H1 (cell line): ENCODE data around the gene RIPOR3. TPM values are rescaled to one million over a fixed set of nuclear protein-coding genes. Genes with fewer than 3 reads are reported as not detected.
"Not testable (repeated sequence)": the region's sequence is repeated elsewhere in the genome, so short reads cannot be mapped to it uniquely, and the experiment has no call there.

Experiments
- CTCF ChIA-PET: fragments of 300-600 bp; sonication (Branson Sonifier 250); formaldehyde crosslinking; loops from one replicate; lab custom pipeline; 2021; ENCODE audit not compliant: partially characterized antibody; lab: Charles Lee
- POLR2A ChIA-PET: fragments of 300-600 bp; sonication (Branson Sonifier 250); formaldehyde crosslinking; loops from one replicate; lab custom pipeline; 2021; ENCODE audit warnings: inconsistent platforms; ENCODE audit not compliant: partially characterized antibody; lab: Charles Lee
- DNase-seq, 2 experiments: peaks; one replicate each; pipeline versions ENCODE4 v3.0.0 to v3.0.0-alpha.2; 2010 to 2022; ENCODE audit warnings: low spot score in 2 of 2, low read depth in 1 of 2, mixed read lengths in 1 of 2
- FAIRE-seq: peaks from 2 replicates; lab custom pipeline; 2011; peaks lifted over from hg19 to GRCh38; lab: Jason Lieb, UNC
- H2AFZ ChIP-seq: 2 replicates; pipeline ENCODE4 v1.8.1; 2012; ENCODE audit warnings: low read length, inconsistent platforms
- H2AK5ac ChIP-seq: 2 replicates; pipeline ENCODE4 v1.6.1; 2013; ENCODE audit warnings: low read depth, low read length
- H2BK120ac ChIP-seq: replicated peaks from 2 replicates; pipeline ENCODE3; 2013; ENCODE audit warnings: low read depth, low read length, inconsistent platforms
- H2BK12ac ChIP-seq: 2 replicates; pipeline ENCODE4 v1.6.1; 2013; ENCODE audit warnings: low read depth, low read length
- H2BK15ac ChIP-seq: 2 replicates; pipeline ENCODE4 v1.6.1; 2013; ENCODE audit warnings: low read length
- H2BK20ac ChIP-seq: 2 replicates; pipeline ENCODE4 v1.6.1; 2013; ENCODE audit warnings: low read length
- H2BK5ac ChIP-seq: 2 replicates; pipeline ENCODE4 v1.6.1; 2013; ENCODE audit warnings: low read depth, low read length
- H3K14ac ChIP-seq: 2 replicates; pipeline ENCODE4 v1.6.1; 2013; ENCODE audit warnings: inconsistent platforms; ENCODE audit not compliant: insufficient read length
- H3K18ac ChIP-seq: 2 replicates; pipeline ENCODE4 v1.6.1; 2013; ENCODE audit warnings: low read length; ENCODE audit errors: extremely low read depth
- H3K23ac ChIP-seq: 2 replicates; pipeline ENCODE4 v1.6.1; 2013; ENCODE audit warnings: inconsistent platforms; ENCODE audit not compliant: insufficient read length
- H3K23me2 ChIP-seq: 2 replicates; pipeline ENCODE4 v1.6.1; 2013; ENCODE audit warnings: low read depth, low read length
- H3K27ac ChIP-seq: 2 replicates; pipeline ENCODE4 v1.6.1; 2011; ENCODE audit warnings: low read depth, low read length, inconsistent platforms
- H3K27me3 ChIP-seq, 4 experiments: replicated peaks in 1 of 4; 1 replicate in 1 of 4; 2 replicates in 3 of 4; pipeline versions ENCODE4 v1.6.1 to v1.8.1; 2011 to 2013; ENCODE audit warnings: low read length in 3 of 4, mild to moderate bottlenecking in 3 of 4, inconsistent platforms in 2 of 4, mixed read lengths in 2 of 4, moderate library complexity in 1 of 4; ENCODE audit not compliant: control insufficient read depth in 3 of 4, insufficient read depth in 3 of 4; ENCODE audit errors: extremely low read depth in 1 of 4
- H3K36me3 ChIP-seq, 4 experiments: 2 replicates each; pipeline versions ENCODE4 v1.6.1 to v1.8.1; 2011 to 2013; ENCODE audit warnings: mild to moderate bottlenecking in 4 of 4, low read length in 3 of 4, moderate library complexity in 2 of 4, control low read depth in 1 of 4, inconsistent platforms in 1 of 4; ENCODE audit not compliant: insufficient read depth in 4 of 4, control insufficient read depth in 2 of 4
- H3K4ac ChIP-seq: replicated peaks from 2 replicates; pipeline ENCODE3; 2013; ENCODE audit warnings: low read length, low read depth, mixed read lengths, inconsistent platforms; ENCODE audit not compliant: insufficient read length
- H3K4me1 ChIP-seq, 4 experiments: replicated peaks in 1 of 4; 1 replicate in 1 of 4; 2 replicates in 3 of 4; pipeline versions ENCODE4 v1.6.1 to v1.8.1; 2011 to 2013; ENCODE audit warnings: low read length in 3 of 4, inconsistent platforms in 2 of 4, mixed read lengths in 1 of 4; ENCODE audit not compliant: insufficient read depth in 4 of 4, control insufficient read depth in 3 of 4
- H3K4me2 ChIP-seq, 2 experiments: 2 replicates each; pipeline versions ENCODE4 v1.6.1 to v1.8.1; 2011 to 2013; ENCODE audit warnings: low read depth in 2 of 2, low read length in 2 of 2, control low read depth in 1 of 2, inconsistent platforms in 1 of 2, mild to moderate bottlenecking in 1 of 2; ENCODE audit not compliant: insufficient read depth in 1 of 2
- H3K4me3 ChIP-seq, 4 experiments: fragments of 200-600, 300-600 bp in 1 of 4; sonication (generic), shearing (Covaris generic), sonication (Bioruptor Twin) in 1 of 4; 2 replicates each; pipeline versions ENCODE4 v1.5.1 to v1.8.1; 2011 to 2016; ENCODE audit warnings: low read length in 4 of 4, low read depth in 3 of 4, control low read depth in 2 of 4, inconsistent platforms in 2 of 4, mild to moderate bottlenecking in 2 of 4, mixed read lengths in 1 of 4, moderate library complexity in 1 of 4; ENCODE audit not compliant: insufficient read depth in 2 of 4; ENCODE audit errors: extremely low read depth in 1 of 4
- H3K56ac ChIP-seq: replicated peaks from 2 replicates; pipeline ENCODE3; 2013; ENCODE audit warnings: low read depth, mild to moderate bottlenecking, mixed read lengths, low read length, inconsistent platforms; ENCODE audit not compliant: insufficient read length
- H3K79me1 ChIP-seq: 2 replicates; pipeline ENCODE4 v1.6.1; 2013; ENCODE audit warnings: low read depth, low read length, control low read depth
- H3K79me2 ChIP-seq, 2 experiments: 2 replicates each; pipeline versions ENCODE4 v1.6.1 to v1.8.1; 2012 to 2013; ENCODE audit warnings: low read length in 2 of 2, mild to moderate bottlenecking in 2 of 2, inconsistent platforms in 1 of 2; ENCODE audit not compliant: insufficient read depth in 2 of 2, control insufficient read depth in 1 of 2
- H3K9ac ChIP-seq, 4 experiments: replicated peaks in 1 of 4; 1 replicate in 1 of 4; 2 replicates in 3 of 4; pipeline versions ENCODE4 v1.6.1 to v1.8.1; 2011 to 2013; ENCODE audit warnings: low read depth in 3 of 4, low read length in 3 of 4, control low read depth in 2 of 4, mild to moderate bottlenecking in 2 of 4, moderate library complexity in 2 of 4, inconsistent platforms in 1 of 4; ENCODE audit errors: extremely low read depth in 1 of 4
- H3K9me3 ChIP-seq, 2 experiments: 2 replicates each; pipeline versions ENCODE4 v1.6.1 to v1.8.1; 2012 to 2013; ENCODE audit warnings: mild to moderate bottlenecking in 2 of 2, moderate library complexity in 2 of 2, control low read depth in 1 of 2, inconsistent platforms in 1 of 2, low read depth in 1 of 2, low read length in 1 of 2, mixed read lengths in 1 of 2; ENCODE audit not compliant: insufficient read depth in 2 of 2
- H4K20me1 ChIP-seq, 2 experiments: replicated peaks in 1 of 2; 2 replicates each; pipeline versions ENCODE3 to v1.8.1; 2011 to 2013; ENCODE audit warnings: inconsistent platforms in 2 of 2, low read length in 2 of 2, mild to moderate bottlenecking in 1 of 2; ENCODE audit not compliant: insufficient read depth in 2 of 2, control insufficient read depth in 1 of 2
- H4K5ac ChIP-seq: 2 replicates; pipeline ENCODE4 v1.6.1; 2013; ENCODE audit warnings: low read length, low read depth, mixed read lengths, inconsistent platforms; ENCODE audit not compliant: insufficient read length
- H4K8ac ChIP-seq: 2 replicates; pipeline ENCODE4 v1.8.0; 2013; ENCODE audit warnings: mild to moderate bottlenecking, moderate library complexity, low read length, inconsistent platforms; ENCODE audit not compliant: insufficient read depth; ENCODE audit errors: extremely low read depth
- H4K91ac ChIP-seq: replicated peaks from 2 replicates; pipeline ENCODE3; 2013; ENCODE audit warnings: low read length, mixed read lengths, inconsistent platforms; ENCODE audit not compliant: insufficient read length
- CBX5 ChIP-seq: fragments of 300-800, 300-1000 bp; sonication (generic); IDR thresholded peaks from 2 replicates; pipeline ENCODE4 v1.7.1; 2016; ENCODE audit warnings: antibody characterized with exemption, low read length, low read depth
- EGR1 ChIP-seq: IDR thresholded peaks from 2 replicates; pipeline ENCODE4 v1.6.1; 2011; ENCODE audit warnings: low read depth, low read length, borderline replicate concordance
- GABPA ChIP-seq: IDR thresholded peaks from 2 replicates; pipeline ENCODE4 v1.6.1; 2011; ENCODE audit warnings: mild to moderate bottlenecking, low read length, moderate library complexity, borderline replicate concordance; ENCODE audit not compliant: insufficient read depth
- HDAC2 ChIP-seq, 2 experiments: fragments of 300-600 bp in 1 of 2; sonication (generic) in 1 of 2; IDR thresholded peaks; 2 replicates each; pipeline ENCODE4 v1.6.1; 2011 to 2012; ENCODE audit warnings: low read depth in 2 of 2, low read length in 2 of 2, mild to moderate bottlenecking in 2 of 2, moderate library complexity in 2 of 2, borderline replicate concordance in 1 of 2, inconsistent platforms in 1 of 2
- HDAC6 ChIP-seq: IDR thresholded peaks from one replicate; pipeline ENCODE4 v1.7.1; 2012; ENCODE audit warnings: low read depth, mild to moderate bottlenecking, inconsistent platforms, low read length, moderate library complexity
- KDM5A ChIP-seq: fragments of 200-600 bp; IDR thresholded peaks from 2 replicates; pipeline ENCODE4 v1.7.1; 2012; ENCODE audit warnings: mild to moderate bottlenecking, low read length, inconsistent platforms, mixed read lengths
- MAFK ChIP-seq: IDR thresholded peaks from 2 replicates; pipeline ENCODE4 v1.6.1; 2012; ENCODE audit warnings: low read depth, mild to moderate bottlenecking, improper control_type of control experiment, low read length
- MAX ChIP-seq: IDR thresholded peaks from 2 replicates; pipeline ENCODE4 v1.6.1; 2012; ENCODE audit warnings: inconsistent platforms
- POLR2A ChIP-seq, 2 experiments: IDR thresholded peaks; 1 replicate in 1 of 2; 2 replicates in 1 of 2; pipeline ENCODE4 v1.6.1; 2011; ENCODE audit warnings: low read depth in 2 of 2, low read length in 2 of 2, mild to moderate bottlenecking in 2 of 2; ENCODE audit errors: control extremely low read depth in 1 of 2
- RNF2 ChIP-seq: fragments of 200-900, 300-1000 bp; sonication (generic); IDR thresholded peaks from 2 replicates; pipeline ENCODE4 v1.7.1; 2016; ENCODE audit warnings: borderline replicate concordance, low read depth, mild to moderate bottlenecking, antibody characterized with exemption, low read length; ENCODE audit not compliant: poor library complexity, severe bottlenecking; ENCODE audit errors: missing control alignments
- WGBS, 2 experiments: shearing (Covaris generic) in 1 of 2; methylation state at CpG; one replicate each; pipeline versions ENCODE4 v1.1.6 to v1.1.7; 2013 to 2015; ENCODE audit warnings: low lambda C conversion rate in 2 of 2, mixed read lengths in 2 of 2, inconsistent platforms in 1 of 2, low coverage in 1 of 2, missing lambda C conversion rate in 1 of 2; ENCODE audit not compliant: insufficient replicate concordance in 2 of 2, insufficient coverage in 1 of 2, insufficient read length in 1 of 2; ENCODE audit errors: extremely low coverage in 1 of 2, missing lambda C conversion rate in 1 of 2; 5-methylcytosine and 5-hydroxymethylcytosine counted together
- polyA plus RNA-seq, 7 experiments: library from polyadenylated mRNA; depleted of rRNA in 3 of 7; stranded (reverse) in 5 of 7; unstranded in 2 of 7; fragments of >200 nt in 5 of 7; fragments of 200-250 nt in 2 of 7; gene quantifications; 1 replicate in 5 of 7; 2 replicates in 1 of 7; 4 replicates in 1 of 7; pipeline versions ENCODE4 v1.2.1 to v1.2.3, GENCODE V29; 2011 to 2013; ENCODE audit warnings: missing spikeins in 2 of 7, mixed read lengths in 2 of 7
- total RNA-seq: library from RNA; stranded (reverse); fragmentation: NEBNext Ultra II Directional; extraction: Animal tissue kit (Norgen Biotek cat#: 25700); gene quantifications from 2 replicates; pipeline ENCODE4 v1.2.1, GENCODE V29; 2021

The RIPOR3 gene
- total and polyA plus RNA-seq, 2 of the 8 experiments (the other 6 are each of a cell fraction or from before 2014, with no cell fraction given): 3.6 to 4.5 TPM

- no peak for TF ChIP-seq HDAC2 (IDR thresholded peaks at IDR 0.05; ENCODE audit: borderline replicate concordance in 1 of 2, low read depth in 2 of 2, low read length in 2 of 2)
- TF ChIP-seq RNF2: no peak
- no peak for TF ChIP-seq EGR1
- TF ChIP-seq MAFK: no peak
- no peak for TF ChIP-seq GABPA
- TF ChIP-seq CBX5: no peak
- no peak for TF ChIP-seq KDM5A
- TF ChIP-seq POLR2A (IDR thresholded peaks at IDR 0.05; ENCODE audit: control extremely low read depth in 1 of 2, low read depth in 2 of 2, low read length in 2 of 2): no peak
- TF ChIP-seq HDAC6: no peak
- TF ChIP-seq MAX: no peak
Measured at GRCh38 chr20:50540620-50541605, 150.4 kb downstream of the RIPOR3 start (continued).

- H3K79me2 ChIP-seq: peaks cover 0 to 35% of the 10 kb centered on the region in 2 experiments; a peak in 2 of 4 replicates
- H2BK5ac ChIP-seq, H2AK5ac ChIP-seq, H3K9ac ChIP-seq, H4K20me1 ChIP-seq, H3K9me3 ChIP-seq, H2BK12ac ChIP-seq, H3K79me1 ChIP-seq, H2AFZ ChIP-seq, H3K4me3 ChIP-seq, H3K23ac ChIP-seq, H3K23me2 ChIP-seq, H3K56ac ChIP-seq, H3K36me3 ChIP-seq, H3K4me2 ChIP-seq, H3K27ac ChIP-seq, POLR2A ChIA-PET, H3K27me3 ChIP-seq, H4K91ac ChIP-seq, H4K5ac ChIP-seq, H3K4ac ChIP-seq, H3K14ac ChIP-seq, H4K8ac ChIP-seq, FAIRE-seq, H2BK15ac ChIP-seq, H3K4me1 ChIP-seq, H2BK120ac ChIP-seq, H3K18ac ChIP-seq, H2BK20ac ChIP-seq, DNase-seq: not testable (repeated sequence)
- WGBS, 2 experiments: 90 to 100% methylated on average over 2 to 7 of the region's 8 CpGs
- CTCF ChIA-PET: interaction anchor here (2.3 kb wide), 1 partner anchor 40 kb away, joined by 7 read pairs; no protein-coding TSS in a partner anchor
Measured at GRCh38 chr20:50539798-50540197, 151.5 kb downstream of the RIPOR3 start.
